SU-DHL-6 (cell line): Measurements from ENCODE around the gene GP5.

Source experiments
- H2AFZ ChIP-seq: fragments of 200-600 bp; sonication (generic); 2 replicates; pipeline ENCODE4 v1.6.1; 2014; ENCODE audit warnings: low read depth, mild to moderate bottlenecking, moderate library complexity, mixed read lengths, antibody characterized with exemption, low read length; ENCODE audit not compliant: severe bottlenecking
- H3F3A ChIP-seq: fragments of 200-600 bp; shearing (Covaris generic); 2 replicates; pipeline ENCODE4 v1.6.0; 2016; ENCODE audit warnings: antibody characterized with exemption, mild to moderate bottlenecking; ENCODE audit not compliant: insufficient read depth
- H3K27ac ChIP-seq: fragments of 200-600 bp; sonication (generic); 2 replicates; pipeline ENCODE4 v1.5.1; 2016; ENCODE audit warnings: low read depth, mild to moderate bottlenecking, low read length, moderate library complexity, mixed read lengths
- H3K27me3 ChIP-seq: fragments of 200-600 bp; sonication (generic), shearing (Covaris generic); 2 replicates; pipeline ENCODE4 v1.6.0; 2014; ENCODE audit warnings: mild to moderate bottlenecking, low read length
- H3K36me3 ChIP-seq: fragments of 200-600 bp; sonication (generic); 2 replicates; pipeline ENCODE4 v1.6.1; 2014; ENCODE audit warnings: mild to moderate bottlenecking, low read length, mixed read lengths
- H3K4me2 ChIP-seq: fragments of 300-600, 200-600 bp; shearing (Covaris generic), sonication (generic); 2 replicates; pipeline ENCODE4 v1.6.0; 2014; ENCODE audit warnings: low read length, low read depth, mild to moderate bottlenecking; ENCODE audit not compliant: poor library complexity, severe bottlenecking
- H3K4me3 ChIP-seq: fragments of 200-600 bp; sonication (generic); 2 replicates; pipeline ENCODE4 v1.5.1; 2014; ENCODE audit warnings: antibody characterized with exemption, low read length, mild to moderate bottlenecking, mixed read lengths; ENCODE audit not compliant: insufficient read depth, poor library complexity, severe bottlenecking
- H3K79me2 ChIP-seq: fragments of 200-600 bp; sonication (generic); 2 replicates; pipeline ENCODE4 v1.6.1; 2014; ENCODE audit warnings: mild to moderate bottlenecking, low read length, moderate library complexity; ENCODE audit not compliant: insufficient read depth
- H3K9ac ChIP-seq: fragments of 200-600 bp; sonication (generic); 2 replicates; pipeline ENCODE4 v1.7.0; 2014; ENCODE audit warnings: mild to moderate bottlenecking, low read length
- H3K9me2 ChIP-seq: fragments of 200-600 bp; sonication (generic); replicated peaks from 2 replicates; pipeline ENCODE4 v1.6.1; 2014; ENCODE audit warnings: low read length; ENCODE audit not compliant: insufficient read depth
- H3K9me3 ChIP-seq: fragments of 200-600 bp; sonication (generic); 2 replicates; pipeline ENCODE4 v1.6.1; 2014; ENCODE audit warnings: low read length, mixed read lengths; ENCODE audit not compliant: insufficient read depth
- H4K20me1 ChIP-seq: fragments of 200-600 bp; sonication (generic); 2 replicates; pipeline ENCODE4 v1.6.1; 2014; ENCODE audit warnings: low read depth, mild to moderate bottlenecking, antibody characterized with exemption, low read length, moderate library complexity, mixed read lengths
- CTCF ChIP-seq: fragments of 200-600 bp; sonication (generic); IDR thresholded peaks from one replicate; pipeline ENCODE4 v1.5.1; 2017; ENCODE audit warnings: antibody characterized with exemption, mild to moderate bottlenecking, low read length, moderate library complexity; ENCODE audit not compliant: insufficient read depth, poor library complexity, severe bottlenecking
- EZH2phosphoT487 ChIP-seq: fragments of 200-600 bp; sonication (generic), shearing (Covaris generic); conservative IDR thresholded peaks from 2 replicates; pipeline ENCODE4 v1.6.1; 2018; ENCODE audit warnings: mild to moderate bottlenecking, antibody characterized with exemption, low read length, moderate library complexity, mixed read lengths

The GP5 gene

GRCh38 chr3:194405766-194406165, 6.7 kb upstream of the GP5 start:
- H2AFZ ChIP-seq, result no peak overlapping the region
- H3K9me3 ChIP-seq, result no peaks in the 10 kb centered on the region
- peaks cover 7% of the 10 kb centered on the region; the same call in 1 of the 2 replicates for H3K36me3 ChIP-seq
- H3K27ac ChIP-seq, result no peak overlapping the region
- no peaks in the 10 kb centered on the region for H3K9me2 ChIP-seq
- no peaks in the 10 kb centered on the region for H3K27me3 ChIP-seq
- no peak overlapping the region for H3K4me2 ChIP-seq
- no peaks in the 10 kb centered on the region for H4K20me1 ChIP-seq
- peaks cover 24% of the 10 kb centered on the region for H3F3A ChIP-seq
- no peak overlapping the region for H3K9ac ChIP-seq
- no peaks in the 10 kb centered on the region for H3K79me2 ChIP-seq
- H3K4me3 ChIP-seq, result no peak overlapping the region
- TF ChIP-seq CTCF (no peak), EZH2phosphoT487 (no peak)

- H3K27ac ChIP-seq, result no peak overlapping the region
These were observed 5.5 kb upstream of the GP5 start for GRCh38 chr3:194404365-194405140.

GRCh38 chr3:194401868-194402329, 2.8 kb upstream of the GP5 start:
- H3K9me2 ChIP-seq, result no peaks in the 10 kb centered on the region
- no peak overlapping the region for H3K4me3 ChIP-seq
- H3K9ac ChIP-seq, result no peak overlapping the region
- H3K36me3 ChIP-seq, result peaks cover 7% of the 10 kb centered on the region; the same call in 1 of the 2 replicates
- no peak overlapping the region for H3K4me2 ChIP-seq
- H3K27ac ChIP-seq, result no peak overlapping the region
- peaks cover 23% of the 10 kb centered on the region for H3F3A ChIP-seq
- H3K27me3 ChIP-seq, result no peaks in the 10 kb centered on the region
- TF ChIP-seq EZH2phosphoT487 (no peak), CTCF (no peak)
- H2AFZ ChIP-seq, result no peak overlapping the region
- no peaks in the 10 kb centered on the region for H3K79me2 ChIP-seq
- H3K9me3 ChIP-seq, result no peaks in the 10 kb centered on the region
- no peaks in the 10 kb centered on the region for H4K20me1 ChIP-seq

More at GRCh38 chr3:194404365-194405140, 5.5 kb upstream of the GP5 start:
- Histone ChIP-seq H2AFZ (no peak overlapping the region), H3K4me2 (no peak overlapping the region), H3K9ac (no peak overlapping the region), H4K20me1 (no peaks in the 10 kb centered on the region), H3K27me3 (no peaks in the 10 kb centered on the region), H3K36me3 (peaks cover 7% of the 10 kb centered on the region; the same call in 1 of the 2 replicates), H3K9me2 (no peaks in the 10 kb centered on the region), H3K79me2 (no peaks in the 10 kb centered on the region), H3K9me3 (no peaks in the 10 kb centered on the region), H3K4me3 (no peak overlapping the region), H3F3A (peaks cover 24% of the 10 kb centered on the region)
- peak; percentile 74 for TF ChIP-seq CTCF
- TF ChIP-seq EZH2phosphoT487, result no peak
